ENCODE measurements around the gene POP7.

- no peak for TF ChIP-seq CTCF (IDR thresholded peaks at IDR 0.05)
- no peak for TF ChIP-seq EZH2 (IDR thresholded peaks at IDR 0.05; ENCODE audit: borderline replicate concordance, insufficient read depth, low read depth, low read length, poor library complexity, severe bottlenecking)
Observed at GRCh38 chr7:100705753-100706671, at the start of gene POP7.
